VCaP (cell line): ENCODE data around the gene PRDM16.

Source experiments
- H3K27ac ChIP-seq: fragments of 450-650 bp; 2 replicates; pipeline ENCODE4 v1.5.1; 2017
- CTCF ChIP-seq: fragments of 450-650 bp; conservative IDR thresholded peaks from 2 replicates; pipeline ENCODE4 v1.5.1; 2017; ENCODE audit warnings: mild to moderate bottlenecking, moderate library complexity

Gene PRDM16

GRCh38 chr1:3219005-3219790, 150.2 kb downstream of the PRDM16 start:
- no peak for TF ChIP-seq CTCF
- peak overlapping the region; percentile 95 for H3K27ac ChIP-seq

GRCh38 chr1:3219791-3220467, 150.9 kb downstream of the PRDM16 start:
- TF ChIP-seq CTCF = no peak
- peak overlapping the region; percentile 95 for H3K27ac ChIP-seq

- H3K27ac ChIP-seq = peak overlapping the region; percentile 95; the same call in 1 of the 2 replicates
- TF ChIP-seq CTCF = no peak
Measured at GRCh38 chr1:3221112-3222041, 152.4 kb downstream of the PRDM16 start.

- H3K27ac ChIP-seq = peak overlapping the region; percentile 95; the same call in 1 of the 2 replicates
- no peak for TF ChIP-seq CTCF
Measured at GRCh38 chr1:3222042-3222692, 153.2 kb downstream of the PRDM16 start.

- H3K27ac ChIP-seq = peak overlapping the region; percentile 92
- TF ChIP-seq CTCF = no peak
Measured at GRCh38 chr1:3225661-3226060, 156.7 kb downstream of the PRDM16 start.

- no peak for TF ChIP-seq CTCF
- peak overlapping the region; percentile 92 for H3K27ac ChIP-seq
Measured at GRCh38 chr1:3226191-3226590, 157.2 kb downstream of the PRDM16 start.
